Spleen (tissue), 11 donors: Measurements from ENCODE around the gene NMBR. TPM values are rescaled to one million over a fixed set of nuclear protein-coding genes. Genes with fewer than 3 reads are reported as not detected.

Experiments
- DNase-seq: peaks from one replicate; pipeline ENCODE4 v3.0.0-alpha.2; 2020
- H3K27ac ChIP-seq, 8 donors: fragments of 200-600 bp; sonication (generic) in 7 of 8; 1 replicate in 4 of 8; 2 replicates in 4 of 8; pipeline versions ENCODE4 v1.5.0 to v1.8.0; 2016 to 2021; ENCODE audit warnings: inconsistent platforms in 4 of 8, mild to moderate bottlenecking in 4 of 8, moderate library complexity in 1 of 8
- H3K27me3 ChIP-seq, 7 donors: fragments of 200-600 bp; sonication (generic) in 6 of 7; replicated peaks in 1 of 7; 1 replicate in 4 of 7; 2 replicates in 3 of 7; pipeline versions ENCODE4 v1.5.0 to v1.8.0; 2016 to 2021; ENCODE audit warnings: inconsistent platforms in 3 of 7, mild to moderate bottlenecking in 1 of 7
- H3K36me3 ChIP-seq, 6 donors: fragments of 200-600 bp; sonication (generic) in 5 of 6; 1 replicate in 4 of 6; 2 replicates in 2 of 6; pipeline versions ENCODE4 v1.5.0 to v1.8.0; 2016 to 2021; ENCODE audit warnings: inconsistent platforms in 2 of 6
- H3K4me1 ChIP-seq, 6 donors: fragments of 200-600 bp; sonication (generic) in 5 of 6; 1 replicate in 3 of 6; 2 replicates in 3 of 6; pipeline versions ENCODE4 v1.5.0 to v1.8.0; 2016 to 2021; ENCODE audit warnings: inconsistent platforms in 3 of 6
- H3K4me3 ChIP-seq, 8 donors: fragments of 200-600 bp; sonication (generic) in 7 of 8; 1 replicate in 4 of 8; 2 replicates in 4 of 8; pipeline versions ENCODE4 v1.5.0 to v1.8.0; 2016 to 2021; ENCODE audit warnings: inconsistent platforms in 4 of 8, mild to moderate bottlenecking in 4 of 8, moderate library complexity in 2 of 8
- H3K9me3 ChIP-seq, 8 donors: fragments of 200-600 bp; sonication (generic) in 7 of 8; 1 replicate in 4 of 8; 2 replicates in 4 of 8; pipeline versions ENCODE4 v1.5.0 to v1.8.0; 2016 to 2021; ENCODE audit warnings: inconsistent platforms in 4 of 8
- CTCF ChIP-seq, 11 experiments: fragments of 200-600 bp in 7 of 11; fragments of 450-650 bp in 4 of 11; sonication (generic) in 4 of 11; IDR thresholded peaks in 8 of 11; conservative IDR thresholded peaks in 3 of 11; 1 replicate in 7 of 11; 2 replicates in 4 of 11; pipeline versions ENCODE4 v1.4.0 to v1.8.0; 2016 to 2021; ENCODE audit warnings: antibody characterized with exemption in 11 of 11, inconsistent platforms in 4 of 11, mild to moderate bottlenecking in 1 of 11
- POLR2A ChIP-seq, 3 donors: fragments of 450-650 bp; IDR thresholded peaks; one replicate each; pipeline ENCODE4 v1.5.1; 2017; ENCODE audit warnings: antibody characterized with exemption in 3 of 3, mild to moderate bottlenecking in 1 of 3
- POLR2AphosphoS5 ChIP-seq, 3 donors: sonication (generic); formaldehyde crosslinking; IDR thresholded peaks; one replicate each; pipeline ENCODE4 v1.5.1; 2017; ENCODE audit warnings: antibody characterized with exemption in 3 of 3
- WGBS, 5 donors: extraction: QIAGEN DNeasy Blood & Tissue Kit in 3 of 5; methylation state at CpG; one replicate each; pipeline versions ENCODE4 v1.1.5 to v1.1.7; 2013 to 2018; 5-methylcytosine and 5-hydroxymethylcytosine counted together
- intact Hi-C: fragments of 100-400 bp; cut with DNase I; formaldehyde crosslinking; loops from one replicate; pipeline ENCODE4 v1.15.0; 2023; ENCODE audit warnings: low total_unique reads
- polyA plus RNA-seq, 3 donors: library from polyadenylated mRNA; stranded (reverse); fragments of 200-250 nt; gene quantifications; one replicate each; pipeline ENCODE4 v1.2.1, GENCODE V29; 2013
- total RNA-seq, 7 donors: library from RNA; depleted of rRNA in 3 of 7; stranded (reverse); fragments of >200 nt in 3 of 7; fragmentation: NEBNext Ultra II Directional in 4 of 7; extraction: Animal tissue kit (Norgen Biotek cat#: 25700) in 4 of 7; gene quantifications; one replicate each; pipeline versions ENCODE4 v1.1.0 to v1.2.1, GENCODE V29; 2016 to 2021
- donor health status: healthy with polysubstance abuse.
- donor health status: DM: no; HTN: no; CAD: no; lungs with moderate emphysema.
- donor health status: DM: no; HTN: no; CAD: no.
- donor health status: Bipolar disorder and iron deficiency.
- donor health status: healthy.
- donor health status: DM: no; HTN: no; CAD: no.
- donor health status: DM: yes; HTN: yes; CAD: no.

The NMBR gene
- total and polyA plus RNA-seq, 10 donors = 0.25 to 0.36 TPM; not detected in 8

GRCh38 chr6:142121342-142121741, 25.6 kb downstream of the NMBR start:
- TF ChIP-seq POLR2AphosphoS5 (IDR thresholded peaks at IDR 0.05) (no peak), CTCF (IDR thresholded peaks at IDR 0.05 in 8 of 11, conservative IDR thresholded peaks at IDR 0.05 in 3 of 11) (no peak), POLR2A (IDR thresholded peaks at IDR 0.05) (no peak)
- H3K27me3 ChIP-seq = no peaks in the 10 kb centered on the region
- no peaks in the 10 kb centered on the region for H3K36me3 ChIP-seq
- no peak for DNase-seq
- 77 to 85% (median 80%) methylated on average over 3 of the region's 3 CpGs for WGBS, 5 donors
- no peaks in the 10 kb centered on the region for H3K4me1 ChIP-seq
- intact Hi-C loops = no loop called here
- H3K9me3 ChIP-seq = no peaks in the 10 kb centered on the region
- H3K27ac ChIP-seq = no peak overlapping the region
- H3K4me3 ChIP-seq = no peak overlapping the region

GRCh38 chr6:142118925-142119324, 28.0 kb downstream of the NMBR start:
- 88 to 95% (median 93%) methylated on average over 2 of the region's 2 CpGs for WGBS, 5 donors
- Histone ChIP-seq H3K27ac (no peak overlapping the region), H3K4me3 (no peak overlapping the region), H3K36me3 (no peaks in the 10 kb centered on the region), H3K9me3 (no peaks in the 10 kb centered on the region), H3K4me1 (no peaks in the 10 kb centered on the region), H3K27me3 (no peaks in the 10 kb centered on the region)
- DNase-seq = no peak
- intact Hi-C loops = no loop called here
- TF ChIP-seq CTCF (IDR thresholded peaks at IDR 0.05 in 8 of 11, conservative IDR thresholded peaks at IDR 0.05 in 3 of 11) (no peak), POLR2A (IDR thresholded peaks at IDR 0.05) (no peak), POLR2AphosphoS5 (IDR thresholded peaks at IDR 0.05) (no peak)

GRCh38 chr6:142118328-142118727, 28.6 kb downstream of the NMBR start:
- H3K36me3 ChIP-seq = no peaks in the 10 kb centered on the region
- H3K27me3 ChIP-seq = no peaks in the 10 kb centered on the region
- TF ChIP-seq CTCF (IDR thresholded peaks at IDR 0.05 in 8 of 11, conservative IDR thresholded peaks at IDR 0.05 in 3 of 11) = no peak
- no peak for TF ChIP-seq POLR2AphosphoS5 (IDR thresholded peaks at IDR 0.05)
- no peak for TF ChIP-seq POLR2A (IDR thresholded peaks at IDR 0.05)
- DNase-seq = no peak
- intact Hi-C loops = no loop called here
- no peak overlapping the region for H3K4me3 ChIP-seq
- H3K9me3 ChIP-seq = no peaks in the 10 kb centered on the region
- 64 to 78% (median 67%) methylated on average over 3 of the region's 3 CpGs for WGBS, 5 donors
- no peaks in the 10 kb centered on the region for H3K4me1 ChIP-seq
- no peak overlapping the region for H3K27ac ChIP-seq

- no peak for DNase-seq
- intact Hi-C loops = no loop called here
- Histone ChIP-seq H3K36me3 (no peaks in the 10 kb centered on the region), H3K27ac (no peak overlapping the region), H3K4me1 (no peaks in the 10 kb centered on the region), H3K27me3 (no peaks in the 10 kb centered on the region), H3K4me3 (no peak overlapping the region), H3K9me3 (no peaks in the 10 kb centered on the region)
- 78 to 85% (median 83%) methylated on average over 2 of the region's 2 CpGs for WGBS, 5 donors
- TF ChIP-seq POLR2AphosphoS5 (IDR thresholded peaks at IDR 0.05) (no peak), POLR2A (IDR thresholded peaks at IDR 0.05) (no peak), CTCF (IDR thresholded peaks at IDR 0.05 in 8 of 11, conservative IDR thresholded peaks at IDR 0.05 in 3 of 11) (no peak)
Measured at GRCh38 chr6:142117366-142117765, 29.6 kb downstream of the NMBR start.
